A172 (cell line): ENCODE data around the gene LTBP2. TPM values are rescaled to one million over a fixed set of nuclear protein-coding genes. Genes with fewer than 3 reads are reported as not detected.
A peak's percentile ranks its signal among the peaks of the same experiment; 100 is the strongest.

Experiments
- DNase-seq: peaks from one replicate; pipeline ENCODE4 v3.0.0-alpha.2; 2015; ENCODE audit warnings: low spot score
- total RNA-seq: library from RNA; depleted of rRNA; stranded (reverse); fragments of >200 nt; shearing (Covaris generic); gene quantifications from 2 replicates; pipeline ENCODE4 v1.2.3, GENCODE V29; 2014

The LTBP2 gene
- total RNA-seq, 1 experiment from 2014 or later = 5.8 TPM

DNA sequence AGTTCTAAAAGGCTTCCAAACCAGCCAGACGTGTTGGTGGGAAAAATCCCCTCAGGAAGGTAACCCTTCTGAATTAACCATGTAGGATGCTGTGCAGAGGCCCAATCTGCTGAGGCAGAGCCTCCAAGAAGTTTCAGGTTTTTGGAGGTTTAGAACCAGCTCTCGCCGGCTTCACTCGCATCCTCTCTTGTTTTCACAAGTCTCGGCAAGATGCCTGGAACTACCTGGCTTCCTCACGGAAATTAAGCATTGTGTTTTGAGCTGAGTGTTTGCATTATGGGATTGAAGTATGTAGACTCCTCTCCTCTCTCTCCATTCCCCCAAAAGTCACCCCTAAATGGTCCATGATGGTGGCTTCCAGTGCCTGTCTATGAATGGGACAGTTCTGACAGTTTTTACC, 20.6 kb downstream of the LTBP2 start:
- no peak for DNase-seq

DNA sequence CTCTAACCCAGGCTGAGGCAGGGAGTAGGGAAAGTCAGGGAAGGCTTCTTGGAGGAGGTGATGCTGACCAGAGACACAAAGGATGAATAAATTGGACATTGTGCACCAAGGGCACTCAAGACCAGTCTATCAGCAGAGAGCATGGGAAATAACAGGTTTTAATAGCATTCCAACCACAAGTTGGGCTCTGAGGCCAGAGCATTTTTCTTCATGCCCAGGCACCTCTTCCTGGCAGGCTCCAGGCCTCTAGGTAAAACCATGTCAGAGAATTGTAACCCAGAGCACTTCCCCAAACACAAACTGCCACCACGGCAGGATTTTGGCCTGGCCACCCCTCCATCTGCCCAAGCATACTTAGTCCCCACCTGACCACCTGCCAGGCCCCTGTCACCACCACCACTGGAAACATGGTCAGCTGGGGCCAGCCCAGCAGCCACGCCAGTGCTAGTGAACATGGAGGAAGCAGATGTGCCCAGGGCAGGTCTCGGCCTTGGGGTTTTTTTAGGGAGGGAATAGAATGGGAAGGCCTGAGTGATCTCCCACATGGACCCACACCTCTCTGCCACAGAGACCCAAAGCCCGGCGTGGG, 22.7 kb downstream of the LTBP2 start:
- DNase-seq = no peak

DNA sequence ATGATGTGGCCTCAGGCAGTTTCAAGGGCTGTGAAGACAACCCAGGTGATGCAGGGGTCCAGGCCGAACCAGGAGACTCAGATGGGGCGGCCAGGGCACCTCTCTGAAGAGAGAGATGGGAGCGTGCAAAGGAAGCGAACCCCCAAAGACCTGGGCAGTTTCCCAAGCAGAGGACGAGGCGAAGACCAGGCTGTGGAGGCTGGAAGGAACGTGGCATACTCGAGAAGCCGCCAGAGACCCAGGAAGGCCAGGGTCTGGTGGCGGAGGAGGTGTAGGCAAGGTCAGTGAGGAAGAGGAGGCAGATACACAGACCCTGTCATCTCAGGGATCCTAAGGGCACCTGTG, 24.7 kb downstream of the LTBP2 start:
- DNase-seq = no peak

DNA sequence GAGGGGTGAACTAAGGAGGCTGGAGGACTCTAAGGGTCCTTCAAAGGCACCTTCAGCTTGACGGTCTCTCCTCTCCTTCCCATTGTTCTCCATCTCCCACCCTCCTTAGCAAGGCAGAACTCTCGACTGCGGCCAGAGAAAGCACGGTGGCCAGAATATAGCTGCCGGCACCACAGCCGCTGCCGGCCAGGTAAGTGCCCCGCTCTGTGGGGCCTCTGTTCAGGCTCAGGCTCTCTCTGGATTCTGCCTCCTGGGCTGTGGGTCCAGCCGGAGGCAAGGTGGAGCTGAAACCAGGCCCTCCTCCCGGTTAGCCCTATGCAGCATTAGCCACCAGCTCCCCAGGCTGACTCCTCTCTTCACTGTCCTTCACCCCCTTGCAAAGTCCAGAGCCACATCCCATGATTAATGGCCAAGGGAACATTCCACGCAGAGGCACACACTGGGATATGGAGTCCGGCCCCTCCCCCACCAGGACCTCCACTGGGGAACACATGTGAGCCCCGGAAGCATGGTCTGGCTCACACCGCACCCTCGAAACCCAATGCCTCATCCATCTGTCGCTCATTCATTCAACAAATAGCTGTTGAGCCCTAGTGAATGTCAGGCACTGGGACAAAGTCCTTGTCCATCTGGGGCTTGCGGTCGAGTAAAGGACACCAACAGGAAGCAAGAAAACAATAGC, 25.2 kb downstream of the LTBP2 start:
- DNase-seq = no peak

DNA sequence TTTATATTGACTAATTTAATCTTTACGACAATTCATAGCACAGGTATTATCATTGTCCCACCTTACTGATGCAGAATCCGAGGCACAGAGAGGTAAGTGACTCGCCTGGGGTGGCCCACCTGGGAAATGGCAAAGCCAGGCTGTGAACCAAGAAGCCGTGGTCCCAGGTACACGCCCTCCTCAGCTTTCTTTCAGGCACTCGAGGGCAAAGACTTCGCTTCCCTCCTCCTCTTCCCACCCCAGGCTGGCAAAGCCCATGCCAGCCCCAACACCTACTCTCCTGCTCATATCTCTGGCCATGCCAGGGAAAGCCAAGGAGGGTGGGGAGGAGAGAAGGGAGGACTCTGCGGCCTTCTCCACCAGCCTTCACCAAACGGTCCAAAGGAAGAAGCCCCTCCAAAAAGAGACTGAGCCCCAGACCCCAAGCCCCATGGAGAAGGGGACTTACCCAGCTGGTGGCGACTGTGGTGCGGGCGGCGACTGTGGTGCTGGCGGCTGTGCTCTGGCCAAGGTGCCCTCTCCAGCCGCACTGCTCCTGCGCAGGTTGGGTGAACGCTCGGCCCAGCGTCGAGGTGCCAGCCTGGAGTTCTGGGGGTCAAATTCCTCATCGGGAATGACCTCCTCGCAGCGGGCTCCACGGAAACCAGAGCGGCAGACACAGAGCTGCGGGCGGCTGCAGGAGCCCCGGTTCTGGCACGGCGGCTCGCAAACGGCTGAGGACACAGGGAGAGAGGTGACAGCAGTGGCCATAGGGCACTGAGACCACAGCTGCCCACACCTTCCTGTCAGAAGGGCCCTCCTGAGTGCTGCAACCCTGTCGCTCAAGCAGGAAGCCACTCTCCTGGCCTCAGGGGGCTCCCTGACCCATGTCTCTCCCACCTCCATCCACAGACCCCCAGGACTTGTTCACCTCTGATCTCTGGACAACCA, 26.4 kb downstream of the LTBP2 start:
- DNase-seq = no peak

DNA sequence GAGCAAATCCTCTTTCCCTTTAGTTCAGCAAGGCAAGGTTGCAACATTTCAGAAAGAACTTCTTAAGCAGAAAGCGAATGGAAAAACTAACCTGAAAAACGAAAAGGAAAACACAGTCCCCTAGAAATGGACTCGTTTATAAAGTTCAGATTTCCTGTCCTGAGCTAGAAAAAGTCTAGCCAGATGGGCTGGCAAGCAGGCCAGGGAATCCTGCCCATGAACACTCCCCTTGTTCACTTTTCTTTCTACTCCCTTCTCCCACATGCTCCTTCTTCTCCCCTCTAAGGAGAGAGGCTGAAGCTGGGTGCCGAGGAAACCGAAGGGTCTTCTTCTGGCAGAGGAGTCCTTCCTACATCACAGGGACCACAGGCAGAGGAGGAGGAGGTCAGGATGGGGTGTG, 27.1 kb downstream of the LTBP2 start:
- DNase-seq = no peak

DNA sequence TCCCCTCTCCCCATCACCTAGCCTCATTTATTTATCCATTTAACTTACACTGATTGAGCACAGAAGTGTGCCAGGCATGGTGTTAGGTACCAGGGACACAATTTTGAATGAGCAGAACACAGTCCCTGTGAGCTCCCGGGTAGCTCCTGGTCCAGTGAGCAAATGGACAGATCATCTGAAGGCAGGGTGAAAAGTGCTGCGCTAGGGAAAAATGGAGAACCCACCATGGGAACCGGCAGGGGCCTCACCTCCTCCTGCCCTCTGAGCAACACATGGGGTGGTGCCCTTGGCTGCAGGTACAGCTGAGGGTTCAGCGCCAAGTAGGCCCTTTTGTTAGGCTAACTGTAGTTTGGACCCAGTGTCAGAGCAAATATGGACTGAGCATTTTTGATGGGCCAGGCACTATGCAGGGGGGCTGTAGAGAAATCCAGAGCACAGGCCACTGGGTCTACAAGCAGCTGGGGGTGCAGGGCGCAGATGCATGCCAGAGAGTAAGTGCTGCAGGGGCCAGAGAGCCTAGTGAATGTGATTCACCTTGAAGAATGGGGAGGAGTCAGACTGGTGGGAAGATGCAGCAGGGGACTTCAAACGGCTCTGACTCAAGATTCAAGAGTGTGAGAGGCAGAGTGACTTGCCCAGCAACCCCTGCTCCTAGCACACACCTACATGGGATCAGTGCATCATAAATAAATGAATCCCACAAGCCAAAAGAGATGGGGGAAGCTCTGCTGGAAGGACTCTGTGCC, 28.2 kb downstream of the LTBP2 start:
- peak; percentile 77 for DNase-seq

DNA sequence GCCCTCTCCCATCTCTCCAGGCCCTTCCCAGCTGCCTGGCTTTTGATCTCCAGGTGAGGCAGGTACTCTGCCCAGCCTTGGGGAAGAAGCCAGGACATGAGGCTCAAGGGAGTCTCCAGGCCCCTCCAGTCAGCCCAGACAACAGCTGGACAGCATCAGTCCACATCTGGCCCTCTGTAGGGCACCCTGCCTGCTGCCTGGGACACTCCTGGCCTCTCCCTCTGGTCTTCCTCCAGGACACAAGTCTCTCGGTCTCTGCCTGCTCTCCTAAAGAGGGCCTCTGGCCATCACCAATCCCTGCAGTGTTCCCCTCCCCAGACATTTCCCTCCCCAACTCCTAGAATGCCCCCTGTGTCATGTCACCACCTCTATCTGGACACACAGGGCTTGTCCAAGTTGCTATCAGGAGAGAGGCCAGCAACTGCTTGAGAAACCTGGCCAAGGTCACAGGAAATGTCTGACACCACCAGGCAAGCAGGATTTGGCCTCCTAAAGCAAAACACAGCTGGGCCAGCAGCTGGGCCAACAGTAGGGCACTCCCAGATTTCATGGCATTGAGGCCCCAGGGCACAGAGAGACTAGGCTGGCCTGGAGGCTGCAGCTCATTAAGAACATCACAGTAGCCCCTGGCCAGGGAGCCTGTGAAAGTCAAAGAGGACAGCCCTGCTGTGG, 29.0 kb downstream of the LTBP2 start:
- DNase-seq = peak; percentile 11

DNA sequence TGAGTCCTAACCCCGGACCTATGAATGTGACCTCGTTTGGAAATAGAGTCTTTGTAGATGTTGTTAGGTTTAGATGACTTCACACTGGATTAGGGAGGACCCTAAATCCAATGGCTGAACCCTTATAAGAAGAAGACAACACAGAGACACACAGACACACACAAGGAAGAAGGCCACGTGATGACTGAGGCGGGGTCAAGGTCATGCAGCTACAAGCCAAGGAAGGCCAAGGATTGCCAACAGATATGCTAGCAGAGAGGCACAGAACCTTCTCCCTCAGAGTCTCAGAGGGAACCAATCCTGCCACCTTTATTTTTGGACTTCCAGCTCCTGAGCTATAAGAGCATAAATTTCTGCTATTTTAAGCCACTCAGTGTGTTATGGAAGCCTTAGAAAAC, 31.8 kb downstream of the LTBP2 start:
- no peak for DNase-seq

DNA sequence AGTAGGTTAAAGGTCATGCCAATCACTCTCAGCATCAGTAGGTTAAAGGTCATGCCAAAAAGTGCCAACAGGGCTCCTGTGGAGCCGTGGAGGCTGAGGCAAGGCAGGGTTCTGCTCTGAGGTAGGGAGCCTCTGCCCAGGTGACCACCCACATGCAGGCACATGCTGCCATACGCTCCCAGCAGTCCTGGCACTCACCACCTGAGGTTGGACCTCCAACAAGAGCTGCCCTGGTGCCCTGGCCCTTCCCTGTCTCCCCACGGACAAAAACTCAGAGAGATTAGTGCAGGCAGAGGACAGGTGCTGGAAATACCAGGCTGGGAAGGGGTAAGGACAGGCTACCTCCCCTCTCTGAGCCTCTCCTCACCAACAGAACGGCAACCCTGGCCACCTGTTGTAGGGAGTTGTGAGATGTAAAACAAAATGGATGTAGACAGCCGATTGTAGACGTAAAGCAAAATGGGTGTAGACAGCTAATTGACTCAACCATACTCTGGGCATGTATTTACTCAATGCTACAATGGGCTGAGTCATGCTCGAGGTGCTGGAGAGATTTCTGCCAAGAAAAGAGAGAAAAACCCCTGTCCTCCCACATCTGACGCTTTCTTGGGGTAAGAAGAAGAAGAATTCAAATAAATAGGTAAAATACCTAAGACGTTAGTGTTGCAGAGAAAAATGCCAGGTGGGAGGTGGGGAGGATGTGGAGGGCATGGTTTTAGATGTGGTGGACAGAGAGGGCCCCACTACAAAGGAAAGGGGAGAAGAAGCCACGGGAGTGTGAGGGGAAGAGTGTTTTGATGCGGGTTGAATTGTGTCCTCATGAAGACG, 32.4 kb downstream of the LTBP2 start:
- DNase-seq = peak; percentile 82

DNA sequence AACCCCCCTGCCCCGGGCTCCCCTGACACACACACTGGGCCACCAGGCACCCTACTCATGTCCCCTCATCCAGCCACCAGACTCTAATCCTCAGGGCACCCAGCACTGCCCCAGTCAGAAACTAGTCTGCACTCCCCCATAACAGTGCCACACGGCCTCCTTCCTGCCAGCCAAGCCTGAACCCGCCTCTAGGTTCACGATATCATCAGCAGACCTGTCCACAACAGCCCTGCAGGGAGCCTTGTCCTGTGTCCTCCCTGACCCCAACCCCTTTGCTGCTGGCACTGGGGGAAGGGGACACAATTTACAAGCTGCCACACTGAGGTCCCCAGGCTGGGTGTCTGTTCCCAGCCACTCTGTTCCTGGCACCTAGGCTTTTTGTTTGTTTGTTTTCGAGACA, 33.6 kb downstream of the LTBP2 start:
- no peak for DNase-seq

DNA sequence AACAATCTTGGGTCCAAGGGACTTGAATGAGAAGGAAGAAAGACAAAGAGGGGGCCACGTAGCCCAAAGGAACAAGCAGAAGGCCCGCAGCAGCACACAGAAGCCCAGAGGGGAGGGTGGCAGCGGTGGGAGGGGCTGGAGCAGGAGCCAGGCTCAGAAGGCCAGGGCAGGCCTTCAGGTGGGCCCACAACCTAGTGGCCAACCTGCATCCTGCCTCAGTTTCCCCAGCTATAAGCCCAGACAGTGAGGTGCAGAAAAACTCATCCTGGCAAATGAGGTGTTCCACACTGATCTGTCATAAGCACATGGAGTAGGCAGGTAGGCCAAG, 34.1 kb downstream of the LTBP2 start:
- DNase-seq = no peak

DNA sequence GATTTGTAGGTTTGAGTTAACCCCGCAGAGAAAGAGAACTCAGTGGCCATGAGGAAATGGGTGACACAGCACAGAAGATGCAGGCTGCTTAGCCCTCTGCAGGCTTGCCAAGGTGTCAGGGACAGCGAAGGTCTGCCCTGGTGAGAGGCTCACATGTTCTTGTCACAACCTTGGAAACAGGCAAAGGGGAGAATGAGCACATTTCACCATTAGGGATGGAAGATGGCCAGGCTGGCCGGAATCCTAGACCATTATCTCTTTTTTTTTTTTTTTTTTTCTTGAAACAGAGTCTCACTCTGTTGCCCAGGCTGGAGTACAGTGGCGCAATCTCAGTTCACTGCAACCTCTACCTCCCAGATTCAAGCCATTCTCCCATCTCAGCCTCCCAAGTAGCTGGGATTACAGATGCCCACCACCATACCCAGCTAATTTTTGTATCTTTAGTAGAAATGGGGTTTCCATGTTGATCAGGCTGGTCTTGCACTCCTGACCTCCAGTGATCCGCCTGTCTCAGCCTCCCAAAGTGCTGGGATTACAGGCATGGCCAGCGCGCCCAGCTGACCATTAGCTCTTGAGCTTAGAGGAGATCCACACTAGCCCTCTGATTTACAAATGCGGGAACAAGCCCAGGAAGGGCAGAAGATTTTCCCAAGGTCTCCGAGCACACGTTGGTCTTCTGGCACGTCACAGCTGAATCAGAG, 34.6 kb downstream of the LTBP2 start:
- DNase-seq = no peak

DNA sequence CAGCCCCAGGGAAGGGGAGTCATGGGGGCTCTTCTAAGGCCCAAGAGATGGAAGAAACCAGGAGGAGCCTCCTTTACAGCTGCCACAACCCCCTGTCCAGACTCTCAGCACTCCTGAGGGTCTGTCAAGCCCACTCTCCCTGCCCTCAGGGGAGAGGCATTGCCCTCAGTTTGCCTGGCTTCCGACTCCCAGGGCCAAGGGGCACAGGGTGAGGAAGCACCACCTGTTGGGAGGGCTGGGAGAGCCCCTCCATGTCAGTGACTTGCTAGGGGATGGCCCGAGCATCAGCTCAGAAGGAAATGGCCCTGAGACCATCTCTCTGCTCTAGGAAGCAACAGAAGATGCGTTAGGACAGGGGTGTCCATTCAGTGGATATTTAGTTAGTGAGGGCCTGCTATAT, 36.1 kb downstream of the LTBP2 start:
- no peak for DNase-seq

DNA sequence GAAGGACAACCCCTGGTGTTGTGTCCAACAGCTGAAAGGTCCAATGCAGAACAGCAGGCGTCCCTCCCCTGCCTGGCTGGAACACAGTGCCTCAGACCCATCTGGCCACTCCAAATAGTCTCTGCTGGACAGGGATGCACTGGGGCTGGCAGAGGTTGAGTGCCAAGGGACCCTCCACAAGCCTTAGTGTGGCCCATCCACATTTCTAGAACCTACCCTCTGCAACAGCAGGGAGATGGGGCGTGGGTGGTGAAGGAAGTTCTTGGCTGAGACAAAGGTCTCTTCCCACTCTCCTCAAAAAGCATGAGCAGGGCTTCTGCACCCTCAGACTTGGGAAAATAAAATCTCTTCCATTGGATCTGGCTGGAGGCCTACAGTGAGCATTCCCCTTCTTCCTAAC, 36.5 kb downstream of the LTBP2 start:
- no peak for DNase-seq

DNA sequence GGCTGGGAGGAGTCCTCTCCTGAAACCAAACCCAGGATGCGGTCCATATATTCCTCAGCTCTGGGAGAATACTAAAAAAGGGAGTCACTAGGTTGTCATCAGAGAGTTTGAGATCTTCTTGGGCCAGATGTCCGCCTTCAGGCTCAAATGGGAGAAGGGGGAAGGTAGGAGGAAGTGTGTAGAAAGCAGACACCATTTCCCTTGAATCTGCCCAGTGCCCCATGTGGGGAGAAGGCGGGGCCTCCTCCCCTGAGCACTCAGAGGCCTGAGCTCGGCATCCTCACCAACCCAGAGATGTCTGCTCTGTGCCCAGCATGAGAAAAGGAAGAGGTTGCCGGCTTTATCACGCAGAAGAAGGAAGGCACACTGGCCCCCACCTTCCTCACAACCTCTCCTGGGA, 37.3 kb downstream of the LTBP2 start:
- no peak for DNase-seq

DNA sequence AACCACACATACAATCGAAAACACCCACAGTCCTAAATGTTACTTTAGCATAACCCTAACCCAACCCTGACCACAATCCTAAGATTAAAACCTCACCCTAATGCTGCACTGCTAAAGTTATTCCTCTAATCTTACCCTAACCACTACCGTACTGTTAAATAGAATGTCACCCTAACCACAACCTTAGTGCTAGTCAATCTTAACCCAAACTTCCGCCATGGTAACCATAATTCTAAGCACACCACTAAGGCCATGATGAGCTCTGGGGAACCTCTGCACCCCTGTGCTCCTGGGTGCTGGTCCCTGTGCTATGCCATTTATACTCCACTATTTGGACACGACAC, 38.0 kb downstream of the LTBP2 start:
- DNase-seq = peak; percentile 6

DNA sequence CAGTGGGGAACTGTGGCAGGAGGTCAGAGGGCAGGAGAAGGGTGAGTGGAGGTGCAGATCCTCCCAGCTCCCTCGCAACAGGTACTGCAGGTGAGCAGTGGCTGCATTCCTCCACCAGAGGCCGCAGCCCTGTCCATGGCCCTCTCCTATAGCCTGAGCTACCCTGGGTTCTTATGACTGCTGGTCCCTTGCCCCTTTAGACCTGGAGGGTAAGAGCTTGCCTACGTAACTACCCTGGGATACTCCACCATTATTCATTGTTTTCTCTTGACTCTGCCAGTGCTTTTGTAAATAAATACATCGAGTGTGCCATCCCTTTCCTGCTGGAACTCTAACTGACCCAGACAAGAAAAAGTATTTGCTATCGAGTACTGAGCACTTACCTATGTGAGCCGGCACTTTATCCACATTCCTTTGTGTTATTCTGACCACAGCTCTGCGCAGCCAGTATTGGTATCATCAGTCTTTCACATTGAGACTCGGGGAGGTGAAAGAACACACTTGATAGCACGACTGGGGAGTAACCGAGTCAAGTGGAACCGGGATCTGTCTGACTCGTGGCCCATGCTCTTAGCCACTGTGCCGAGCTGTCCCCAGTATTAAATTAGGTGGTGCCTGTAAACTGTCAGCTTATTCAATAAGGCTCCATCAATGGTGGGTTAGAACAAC, 38.5 kb downstream of the LTBP2 start:
- DNase-seq = peak; percentile 6

DNA sequence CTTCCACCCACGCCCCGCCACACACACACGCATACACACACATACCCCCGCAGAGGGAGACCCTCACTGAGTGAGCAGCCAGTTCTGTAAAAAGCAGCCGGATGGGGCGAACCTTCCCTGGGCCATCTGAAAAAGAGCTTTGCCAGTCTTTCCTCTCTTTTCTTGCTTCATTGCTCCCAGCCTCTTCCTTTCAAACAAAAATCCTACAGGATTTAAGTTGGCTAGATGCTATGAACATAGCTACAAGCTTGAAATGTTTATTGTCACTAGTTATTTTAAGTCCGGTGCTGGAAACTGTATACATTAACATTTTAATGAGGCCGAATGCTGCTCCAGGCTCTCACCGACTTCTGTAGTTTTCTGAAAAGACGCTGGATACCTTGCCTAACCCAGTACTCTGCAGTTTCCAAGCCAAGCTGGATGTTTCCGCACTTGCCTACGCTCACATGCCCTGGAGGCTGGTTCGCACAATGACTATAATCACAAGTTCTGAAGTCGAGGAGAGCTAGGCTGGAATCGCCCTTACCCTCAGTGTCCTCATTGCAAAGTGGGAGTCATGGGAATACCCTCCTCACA, 39.2 kb downstream of the LTBP2 start:
- peak; percentile 6 for DNase-seq
